Psoas muscle (tissue), 8 donors: ENCODE data around the gene HDGF. TPM values are rescaled to one million over a fixed set of nuclear protein-coding genes. Genes with fewer than 3 reads are reported as not detected.
A peak's percentile ranks its signal among the peaks of the same experiment; 100 is the strongest.

Experiments
- ATAC-seq, 4 donors: fragments of 200-7000 bp; cut with Tn5 transposase; one replicate each; pipeline ENCODE4 v1.9.1; 2020; ENCODE audit warnings: moderate library complexity in 3 of 4, mild to moderate bottlenecking in 2 of 4
- DNase-seq, 2 donors: peaks; one replicate each; pipeline ENCODE4 v3.0.0-alpha.2; 2020
- H3K27ac ChIP-seq: fragments of 200-600 bp; one replicate; pipeline ENCODE4 v1.8.0; 2022
- H3K27me3 ChIP-seq, 3 donors: fragments of 200-600 bp in 1 of 3; one replicate each; pipeline versions ENCODE4 v1.6.1 to v1.8.0; 2013 to 2022; ENCODE audit warnings: low read length in 2 of 3, mild to moderate bottlenecking in 2 of 3, moderate library complexity in 1 of 3; ENCODE audit not compliant: insufficient read depth in 3 of 3
- H3K36me3 ChIP-seq, 2 donors: fragments of 200-600 bp in 1 of 2; one replicate each; pipeline versions ENCODE4 v1.6.1 to v1.8.0; 2013 to 2022; ENCODE audit warnings: low read depth in 1 of 2, mild to moderate bottlenecking in 1 of 2, moderate library complexity in 1 of 2; ENCODE audit not compliant: insufficient read depth in 1 of 2
- H3K4me1 ChIP-seq: fragments of 200-600 bp; one replicate; pipeline ENCODE4 v1.8.0; 2022
- H3K4me3 ChIP-seq: fragments of 200-600 bp; one replicate; pipeline ENCODE4 v1.8.0; 2022; ENCODE audit warnings: mild to moderate bottlenecking
- H3K9me3 ChIP-seq: fragments of 200-600 bp; one replicate; pipeline ENCODE4 v1.8.0; 2022
- WGBS, 3 donors: extraction: QIAGEN DNeasy Blood & Tissue Kit; methylation state at CpG; one replicate each; pipeline versions ENCODE4 v1.1.6 to v1.1.7; 2013; 5-methylcytosine and 5-hydroxymethylcytosine counted together
- intact Hi-C, 2 donors: fragments of 100-400 bp; cut with DNase I; formaldehyde crosslinking; loops; one replicate each; pipeline versions ENCODE4 v1.11.0 to v1.14.2; 2022
- polyA plus RNA-seq, 3 donors: library from polyadenylated mRNA; stranded (reverse); fragments of 200-250 nt; gene quantifications; one replicate each; pipeline ENCODE4 v1.2.3, GENCODE V29; 2013
- total RNA-seq, 4 donors: library from RNA; stranded (reverse); fragmentation: NEBNext Ultra II Directional in 2 of 4; extraction: Animal tissue kit (Norgen Biotek cat#: 25700) in 2 of 4; gene quantifications; one replicate each; pipeline versions ENCODE4 v1.2.1 to v1.2.4, GENCODE V29; 2021 to 2023
- TF ChIP-seq, protein P1 (sequence below): fragments of 200-600 bp; IDR thresholded peaks from one replicate; pipeline ENCODE4 v1.8.0; 2022; ENCODE audit warnings: antibody characterized with exemption
- donor health status: healthy with polysubstance abuse.
- donor health status: DM: no; HTN: no; CAD: no; lungs with moderate emphysema.
- donor health status: Bipolar disorder and iron deficiency.
- donor health status: healthy.
- donor health status: DM: yes; HTN: yes; CAD: no.
- donor health status: DM: no; HTN: no; CAD: no.
- donor health status: DM: no; HTN: no; CAD: no.
- donor health status: DM: yes; HTN: yes; CAD: no.

Gene HDGF
- total and polyA plus RNA-seq, 7 donors: 161 to 367 (median 198) TPM

DNA sequence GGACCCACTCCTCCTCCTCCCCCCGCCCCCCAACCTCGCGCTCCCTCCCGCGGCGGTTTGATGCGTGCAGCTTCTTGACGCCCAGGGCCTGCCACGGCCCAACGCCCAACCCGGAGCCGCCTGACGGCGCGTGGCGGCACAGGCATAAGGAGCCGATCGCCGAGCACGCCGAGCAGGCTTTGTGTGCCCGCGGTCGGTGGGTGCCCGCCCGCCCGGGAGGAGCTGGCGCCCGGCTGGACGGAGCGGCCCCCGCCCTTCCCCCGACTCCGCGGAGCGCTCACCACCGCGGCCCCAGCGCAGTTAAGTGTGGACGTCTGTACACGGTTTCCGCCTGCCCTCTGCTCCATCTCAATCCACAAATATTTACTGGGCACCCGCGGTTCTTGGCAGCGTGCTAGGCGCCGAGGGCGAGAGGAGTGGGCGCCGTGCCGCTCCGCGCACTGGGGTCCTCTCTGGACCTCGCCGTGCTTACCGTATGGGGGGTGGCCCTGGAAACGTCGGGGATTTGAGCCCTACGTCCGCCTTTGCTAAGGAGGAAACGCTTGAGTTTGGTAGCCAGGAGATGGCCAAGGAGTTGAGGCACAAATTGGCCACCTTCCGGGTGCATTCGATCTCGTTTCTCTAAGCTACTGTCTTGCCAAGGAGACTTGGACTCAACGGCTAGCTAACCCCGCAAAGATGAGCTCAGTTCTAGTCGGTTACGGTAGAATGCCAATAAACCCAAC lies 444 bp upstream of the HDGF start:
- DNase-seq: peak; percentile 99
- ATAC-seq: peak; percentile 71 to 77 (median 75)
- Histone ChIP-seq H3K4me1 (peaks cover 48% of the 10 kb centered on the region), H3K9me3 (no peaks in the 10 kb centered on the region), H3K27me3 (no peaks in the 10 kb centered on the region), H3K4me3 (peak overlapping the region; percentile 96), H3K27ac (peak overlapping the region; percentile 98), H3K36me3 (no peaks in the 10 kb centered on the region)
- WGBS, 3 donors: 0% methylated on average over 46 to 67 of the region's 68 CpGs
- TF ChIP-seq, protein P1, sequence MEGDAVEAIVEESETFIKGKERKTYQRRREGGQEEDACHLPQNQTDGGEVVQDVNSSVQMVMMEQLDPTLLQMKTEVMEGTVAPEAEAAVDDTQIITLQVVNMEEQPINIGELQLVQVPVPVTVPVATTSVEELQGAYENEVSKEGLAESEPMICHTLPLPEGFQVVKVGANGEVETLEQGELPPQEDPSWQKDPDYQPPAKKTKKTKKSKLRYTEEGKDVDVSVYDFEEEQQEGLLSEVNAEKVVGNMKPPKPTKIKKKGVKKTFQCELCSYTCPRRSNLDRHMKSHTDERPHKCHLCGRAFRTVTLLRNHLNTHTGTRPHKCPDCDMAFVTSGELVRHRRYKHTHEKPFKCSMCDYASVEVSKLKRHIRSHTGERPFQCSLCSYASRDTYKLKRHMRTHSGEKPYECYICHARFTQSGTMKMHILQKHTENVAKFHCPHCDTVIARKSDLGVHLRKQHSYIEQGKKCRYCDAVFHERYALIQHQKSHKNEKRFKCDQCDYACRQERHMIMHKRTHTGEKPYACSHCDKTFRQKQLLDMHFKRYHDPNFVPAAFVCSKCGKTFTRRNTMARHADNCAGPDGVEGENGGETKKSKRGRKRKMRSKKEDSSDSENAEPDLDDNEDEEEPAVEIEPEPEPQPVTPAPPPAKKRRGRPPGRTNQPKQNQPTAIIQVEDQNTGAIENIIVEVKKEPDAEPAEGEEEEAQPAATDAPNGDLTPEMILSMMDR: no peak
- intact Hi-C loops: loop anchor here in 1 of 2 donors (2.0 kb wide), 1 partner anchor 15 kb away; the partner anchor contains the start of gene PRCC

DNA sequence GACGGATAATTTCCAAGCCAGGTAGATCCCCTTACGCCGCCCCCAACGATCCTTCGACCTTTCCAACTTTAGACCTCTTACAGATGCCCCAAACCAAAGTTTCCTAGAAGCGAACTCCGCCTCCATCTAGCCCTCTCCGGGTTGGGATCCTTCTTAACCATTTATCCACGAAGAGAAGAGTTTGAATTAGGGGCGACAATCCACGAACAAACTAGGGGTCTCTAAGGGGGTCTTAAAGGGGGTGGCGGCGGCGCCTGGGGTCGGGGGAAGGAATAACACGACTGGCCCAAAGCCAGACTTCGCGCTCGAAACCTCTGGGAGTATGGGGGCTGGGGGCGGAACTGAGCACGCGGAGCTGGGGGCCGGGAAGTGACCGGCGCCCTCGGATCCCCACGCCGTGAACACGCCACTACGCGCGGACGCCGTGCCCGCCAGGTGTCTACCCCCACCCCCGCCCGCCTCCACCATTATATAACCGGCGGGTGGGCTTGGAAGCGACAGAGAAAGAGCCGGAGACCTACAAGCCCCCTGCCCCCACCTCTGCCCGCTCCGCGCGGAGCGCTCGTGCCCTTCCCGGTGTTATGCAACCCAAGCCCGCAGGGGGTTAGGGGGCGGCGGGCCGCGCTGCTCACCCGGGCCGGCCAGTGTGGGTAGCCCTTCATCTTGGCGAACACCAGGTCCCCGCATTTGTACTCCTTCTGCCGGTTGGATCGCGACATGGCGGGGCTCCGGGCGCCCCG lies 594 bp downstream of the HDGF start:
- WGBS, 3 donors: 0% methylated on average over 54 to 64 of the region's 64 CpGs
- TF ChIP-seq, protein P1: no peak
- ATAC-seq (peak; percentile 15 to 20 (median 18)), DNase-seq (peak; percentile 69 to 87)
- Histone ChIP-seq H3K9me3 (no peaks in the 10 kb centered on the region), H3K36me3 (no peaks in the 10 kb centered on the region), H3K27me3 (no peaks in the 10 kb centered on the region), H3K27ac (peak overlapping the region; percentile 98), H3K4me1 (peaks cover 53% of the 10 kb centered on the region), H3K4me3 (peak overlapping the region; percentile 96)
- intact Hi-C loops: loop anchor here in 1 of 2 donors (2.0 kb wide), 1 partner anchor 16 kb away; the partner anchor contains the start of gene PRCC

DNA sequence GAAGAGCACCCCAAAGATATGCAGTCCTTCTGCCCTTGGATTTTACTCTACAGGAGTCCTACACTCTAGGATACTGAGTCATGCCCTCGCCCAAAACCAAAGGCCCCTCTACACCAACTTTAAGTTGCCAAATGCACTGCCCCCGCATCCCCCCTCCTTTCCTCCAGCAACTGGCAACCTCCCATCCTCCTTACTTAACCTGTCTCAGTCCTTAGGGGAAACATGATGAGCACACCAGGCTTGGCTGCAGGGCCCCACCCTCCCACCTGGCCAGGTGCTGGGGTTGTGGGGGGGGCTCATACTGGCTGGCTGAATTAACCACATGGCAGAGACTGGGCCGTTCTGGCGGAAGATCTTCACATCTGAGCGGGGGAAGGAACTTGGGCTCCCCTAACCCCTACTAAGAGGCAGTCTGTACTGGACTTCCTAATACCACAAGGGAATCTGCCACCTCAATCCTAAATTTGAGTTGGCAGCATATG lies 1.2 kb downstream of the HDGF start:
- Histone ChIP-seq H3K9me3 (no peaks in the 10 kb centered on the region), H3K27ac (peak overlapping the region; percentile 98), H3K4me1 (peaks cover 52% of the 10 kb centered on the region), H3K27me3 (no peaks in the 10 kb centered on the region), H3K4me3 (peak overlapping the region; percentile 96), H3K36me3 (peaks cover 0 to 3% of the 10 kb centered on the region in 2 donors)
- ATAC-seq (no peak), DNase-seq (peak in 1 of 2 donors; percentile 45)
- WGBS, 3 donors: 2 to 8% (median 4%) methylated on average over 5 of the region's 5 CpGs
- TF ChIP-seq, protein P1: no peak
- intact Hi-C loops: loop anchor here in 1 of 2 donors (2.0 kb wide), 1 partner anchor 17 kb away; the partner anchor contains the start of gene PRCC

DNA sequence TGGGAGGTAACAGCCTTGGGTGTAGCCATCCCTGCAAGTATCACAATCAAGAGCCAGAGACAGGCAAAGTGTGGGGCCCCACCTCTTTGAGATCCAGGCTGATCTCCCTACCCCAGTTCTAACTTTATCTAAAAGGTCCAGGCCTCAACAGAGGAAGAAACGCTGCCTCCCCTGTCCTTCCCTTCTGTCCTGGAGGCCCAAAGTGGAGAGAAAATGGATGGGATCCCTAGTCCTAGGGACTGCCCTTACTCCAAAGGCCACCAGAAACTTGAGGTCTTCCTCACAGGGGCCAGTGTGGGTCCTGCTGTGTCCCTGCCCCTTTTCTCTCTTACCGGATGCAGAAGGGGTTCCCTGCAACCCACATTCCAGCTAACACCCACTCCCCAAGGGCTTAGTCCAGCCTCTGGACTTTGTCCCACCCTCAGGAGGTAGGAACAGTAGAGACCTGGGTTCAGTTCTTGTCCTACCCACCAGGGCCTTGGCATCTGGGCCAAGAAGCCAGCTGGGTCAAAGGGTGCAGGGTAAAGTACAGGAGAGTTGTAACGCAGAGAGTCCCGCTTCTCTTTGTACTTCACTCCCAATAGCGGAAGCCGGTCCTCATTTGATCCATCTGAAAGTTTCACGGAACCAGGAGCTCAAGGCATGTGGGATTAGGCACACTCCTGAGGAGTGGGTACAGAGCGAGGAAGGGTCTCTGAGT lies 1.9 kb downstream of the HDGF start:
- 18 to 22% (median 21%) methylated on average over 8 of the region's 8 CpGs for WGBS, 3 donors
- H3K27me3 ChIP-seq: no peaks in the 10 kb centered on the region
- peaks cover 56% of the 10 kb centered on the region for H3K4me1 ChIP-seq
- intact Hi-C loops: loop anchor here in 1 of 2 donors (2.0 kb wide), 1 partner anchor 17 kb away; the partner anchor contains the start of gene PRCC
- DNase-seq (no peak), ATAC-seq (no peak)
- H3K27ac ChIP-seq: peak overlapping the region; percentile 98
- no peaks in the 10 kb centered on the region for H3K9me3 ChIP-seq
- H3K4me3 ChIP-seq: peak overlapping the region; percentile 96
- TF ChIP-seq, protein P1: no peak
- peaks cover 3 to 6% of the 10 kb centered on the region in 2 donors for H3K36me3 ChIP-seq
